HG03469 (cell line): ENCODE data around the gene STRA8.

Experiments
- ATAC-seq: cut with Tn5 transposase; IDR thresholded peaks from one replicate; pipeline ENCODE4 v1.9.1; 2021; ENCODE audit warnings: mild to moderate bottlenecking, moderate library complexity, moderate number of reproducible peaks; ENCODE audit not compliant: unreplicated experiment

STRA8 gene

GRCh38 chr7:135233570-135233969 is at the start of gene STRA8:
TSS of gene STRA8 (plus strand) at chr7:135233838. CDS start at chr7:135240525, 6,687 bp downstream.
- ATAC-seq, result no peak

- no peak for ATAC-seq
Observed at GRCh38 chr7:135184254-135184841, 49.3 kb upstream of the STRA8 start.

DNA sequence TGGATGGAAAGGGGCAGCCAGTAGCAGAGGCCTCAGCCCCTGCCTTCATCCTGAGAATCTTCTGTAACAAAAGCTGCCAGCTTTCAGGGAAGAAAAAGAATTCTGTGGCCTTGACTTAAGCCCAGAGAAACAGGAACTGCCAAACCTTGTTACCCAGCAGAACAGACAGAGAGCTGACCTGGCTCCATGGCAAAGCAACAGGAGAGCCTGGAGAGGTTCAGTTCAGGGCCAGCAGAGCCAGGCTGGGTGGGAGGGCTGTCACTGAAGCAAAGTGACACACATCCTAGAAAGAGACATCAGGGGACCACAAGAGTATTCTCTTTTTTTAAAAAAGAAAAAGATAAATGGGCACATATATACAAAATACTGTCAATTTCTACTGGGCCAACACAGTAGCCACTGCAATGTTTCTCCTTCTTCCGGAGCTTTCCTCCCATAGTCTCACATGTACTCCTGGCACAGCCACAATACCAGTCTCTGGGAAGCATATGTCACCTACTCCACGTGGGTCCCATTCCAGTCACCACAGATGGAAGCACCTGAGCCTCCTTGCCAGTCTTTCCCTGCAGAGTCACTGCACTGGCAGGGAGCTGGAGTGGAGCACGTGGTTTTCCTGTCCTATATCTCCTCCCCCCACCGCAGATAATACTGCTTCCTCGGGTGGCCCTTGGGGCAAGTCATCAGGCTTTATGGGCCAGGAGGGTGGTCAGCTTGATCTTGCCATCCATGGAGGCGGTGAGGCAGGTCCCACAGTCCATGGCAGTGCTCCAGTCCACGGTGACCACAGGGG is 48.0 kb upstream of the STRA8 start:
- no peak for ATAC-seq

- no peak for ATAC-seq
Observed at GRCh38 chr7:135186261-135186540, 47.4 kb upstream of the STRA8 start.

GRCh38 chr7:135186841-135187253 is 46.8 kb upstream of the STRA8 start:
- ATAC-seq, result peak; percentile 40

DNA sequence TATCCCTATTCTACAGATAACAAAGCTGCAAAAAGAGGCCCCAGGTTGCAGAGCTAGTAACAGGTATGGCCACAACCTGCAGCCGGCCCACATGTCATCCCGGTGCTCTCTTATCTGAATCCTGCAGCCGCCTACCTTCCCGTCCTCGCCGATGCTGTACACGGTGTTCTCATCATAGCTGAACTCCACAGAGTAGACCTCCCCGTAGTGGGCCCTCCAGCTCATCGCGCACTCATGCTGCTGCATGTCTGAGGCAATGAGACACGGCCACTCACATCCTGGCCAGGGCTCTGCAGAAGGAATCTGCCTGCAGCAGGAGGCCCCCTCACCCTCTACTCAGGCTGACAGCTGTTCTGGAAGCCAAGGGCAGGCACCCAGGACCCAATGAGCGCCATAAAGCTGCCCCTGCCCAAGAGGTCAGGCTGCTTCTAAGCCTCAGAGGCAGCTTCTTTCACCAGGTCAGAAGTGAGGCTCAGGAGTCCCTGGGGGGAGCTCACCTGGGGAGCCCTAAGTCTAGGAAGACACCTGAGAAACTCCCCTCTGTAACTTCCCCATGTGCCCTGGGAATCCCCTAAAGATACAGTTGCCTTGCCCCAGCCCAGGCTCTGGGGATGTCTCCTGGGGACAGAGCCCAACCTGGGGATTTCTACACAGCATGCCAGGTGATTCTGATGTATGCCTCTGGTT is 45.2 kb upstream of the STRA8 start:
- no peak for ATAC-seq

GRCh38 chr7:135189221-135189662 is 44.4 kb upstream of the STRA8 start:
- ATAC-seq, result no peak

- no peak for ATAC-seq
Observed at GRCh38 chr7:135189961-135190360, 43.7 kb upstream of the STRA8 start.

- no peak for ATAC-seq
Observed at GRCh38 chr7:135190703-135191102, 42.9 kb upstream of the STRA8 start.

DNA sequence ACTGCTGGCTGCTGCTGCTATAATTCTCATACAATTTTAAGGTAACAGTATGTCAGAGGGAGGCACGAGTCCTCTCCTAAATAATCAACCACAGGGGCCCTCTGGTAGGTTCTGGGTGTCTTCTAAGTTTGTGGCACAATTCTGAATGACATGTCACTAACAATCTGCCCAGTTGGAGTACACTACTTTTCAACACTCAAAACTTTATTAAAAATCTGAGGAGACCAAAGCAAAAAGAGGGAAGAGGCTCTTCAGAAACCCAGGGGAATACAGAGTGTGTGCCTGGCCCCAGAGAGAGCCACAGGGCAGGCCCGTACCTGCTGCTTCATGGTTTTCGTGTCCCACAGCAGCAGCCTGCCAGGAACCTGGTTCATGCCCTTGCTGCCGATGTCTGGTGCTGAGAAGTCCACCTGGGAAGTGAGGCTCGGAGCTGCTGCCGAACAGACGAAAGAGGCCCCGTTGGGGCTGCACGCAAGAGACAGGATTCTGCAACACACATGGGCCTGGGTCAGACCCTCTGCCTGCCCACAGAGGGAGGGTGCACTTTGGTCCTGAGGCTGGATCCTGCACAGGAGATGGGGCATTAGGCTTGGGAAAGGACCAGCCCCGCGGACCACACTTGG is 40.6 kb upstream of the STRA8 start:
- no peak for ATAC-seq

GRCh38 chr7:135193615-135194081 is 40.0 kb upstream of the STRA8 start:
- no peak for ATAC-seq

DNA sequence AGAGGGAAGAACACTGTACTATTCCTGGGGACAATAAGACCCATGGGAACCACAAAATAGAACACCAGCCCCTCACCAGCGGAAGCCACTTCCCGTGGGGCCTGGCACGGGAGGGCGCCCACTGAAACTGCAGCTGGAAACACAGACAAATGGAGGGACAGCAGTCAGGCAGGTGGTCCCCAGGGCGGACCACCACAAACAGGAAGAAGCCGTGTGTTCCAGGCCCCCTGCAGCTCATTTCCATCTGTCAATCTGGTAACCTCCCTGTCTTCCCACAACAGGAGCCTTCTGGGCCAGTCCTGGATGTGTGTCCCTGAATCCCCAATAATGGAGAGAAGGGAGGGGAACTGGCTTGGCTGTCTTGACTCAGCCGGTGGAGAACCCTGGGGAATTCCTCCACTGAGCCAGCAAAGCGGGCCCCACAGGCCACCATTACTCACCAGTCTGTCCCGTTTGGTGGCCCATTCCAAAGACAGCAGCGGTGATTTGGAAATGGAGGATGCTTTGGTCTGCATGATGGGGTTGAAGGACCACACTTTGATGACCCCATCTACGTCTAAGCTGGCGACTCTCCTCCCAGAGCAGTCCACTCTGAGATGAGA is 39.0 kb upstream of the STRA8 start:
- no peak for ATAC-seq

DNA sequence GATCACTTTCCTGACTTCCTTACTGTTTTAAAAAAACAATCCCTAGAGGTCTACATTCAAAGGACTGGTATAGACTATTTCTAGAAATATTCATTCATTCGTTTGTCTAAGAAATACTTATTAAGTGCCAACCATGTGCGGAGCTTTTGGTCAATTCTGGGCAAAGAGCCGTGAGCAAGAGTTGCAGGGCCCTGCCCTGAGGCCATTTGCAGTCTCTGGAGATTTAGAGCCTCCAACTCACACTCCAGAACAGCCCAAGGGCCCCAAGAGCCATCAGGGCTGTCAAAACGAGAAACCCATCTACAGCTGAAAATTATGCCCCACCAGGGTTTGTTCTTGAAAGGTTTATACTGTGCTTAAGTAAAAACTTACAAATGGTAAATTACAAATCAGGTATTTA is 38.5 kb upstream of the STRA8 start:
- no peak for ATAC-seq

DNA sequence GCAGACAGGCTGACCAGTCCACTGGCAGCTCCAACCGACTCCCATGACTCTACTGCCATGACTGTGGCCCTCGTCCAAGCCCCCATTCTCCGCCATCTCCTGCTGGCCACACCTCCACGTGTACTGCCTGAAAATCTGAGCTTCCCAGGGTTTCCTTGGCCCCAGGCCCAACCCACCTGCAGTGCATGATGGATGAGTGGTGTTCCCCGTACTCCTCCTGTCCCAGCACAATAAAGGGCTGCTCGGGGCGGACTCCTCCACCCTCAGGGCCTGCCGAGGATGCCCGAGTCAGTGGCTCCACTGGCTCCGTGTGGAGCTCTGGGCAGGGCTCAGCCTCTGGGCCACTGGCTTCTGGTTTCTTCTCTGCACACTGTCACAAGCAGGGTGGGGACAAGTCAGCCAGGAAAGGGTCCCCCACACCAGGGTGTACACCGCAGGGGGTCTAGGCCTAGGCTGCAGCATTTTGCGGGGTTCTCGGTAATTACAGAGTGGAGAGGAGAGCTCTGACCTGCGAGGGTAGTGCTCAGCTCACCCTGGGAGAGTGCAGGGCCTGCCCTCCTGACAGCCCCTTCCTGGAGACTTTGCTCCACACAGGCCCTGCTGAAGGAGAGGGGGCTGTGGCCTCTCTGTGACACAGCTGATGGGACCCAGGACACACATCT is 37.5 kb upstream of the STRA8 start:
- no peak for ATAC-seq

DNA sequence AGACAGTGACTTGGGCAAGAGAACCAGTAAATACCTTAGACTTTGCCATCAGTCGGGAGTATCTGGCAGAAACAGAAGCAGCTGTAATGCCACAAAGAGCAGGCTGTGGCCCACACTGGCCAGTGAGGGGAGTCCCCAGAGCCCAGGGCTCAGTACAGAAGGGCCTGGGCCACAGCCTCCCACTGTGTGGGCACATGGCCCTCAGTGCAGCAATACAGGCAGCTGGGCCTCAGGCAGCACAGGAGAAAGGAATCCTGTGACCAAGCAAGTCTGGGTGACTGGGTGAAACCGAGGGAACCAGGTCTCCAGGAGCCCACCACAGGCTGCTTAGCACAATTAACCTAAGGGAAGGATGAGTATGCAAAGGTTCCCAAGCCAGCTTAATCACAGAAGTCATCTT is 36.3 kb upstream of the STRA8 start:
- ATAC-seq, result no peak

GRCh38 chr7:135197906-135198655 is 35.6 kb upstream of the STRA8 start:
- ATAC-seq, result no peak

DNA sequence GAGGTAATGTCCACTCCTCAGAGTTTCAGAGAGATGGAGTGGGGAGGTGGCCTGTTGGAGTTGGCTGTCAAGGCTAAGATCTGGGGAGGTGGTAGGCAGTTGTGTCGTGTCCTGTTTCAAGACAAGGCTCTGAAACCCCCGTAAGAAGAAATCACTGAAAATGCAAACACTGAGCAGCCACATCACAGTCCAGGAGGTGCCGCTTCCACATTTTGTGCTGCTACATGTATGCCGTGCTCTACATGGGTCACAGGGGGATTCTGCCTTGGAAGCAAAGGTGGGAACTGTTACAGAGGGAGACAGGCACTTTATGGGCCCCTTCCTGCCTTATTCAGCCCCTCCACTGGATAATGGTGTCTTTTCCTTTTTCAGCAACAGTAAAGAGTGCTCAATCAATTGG is 34.2 kb upstream of the STRA8 start:
- no peak for ATAC-seq

DNA sequence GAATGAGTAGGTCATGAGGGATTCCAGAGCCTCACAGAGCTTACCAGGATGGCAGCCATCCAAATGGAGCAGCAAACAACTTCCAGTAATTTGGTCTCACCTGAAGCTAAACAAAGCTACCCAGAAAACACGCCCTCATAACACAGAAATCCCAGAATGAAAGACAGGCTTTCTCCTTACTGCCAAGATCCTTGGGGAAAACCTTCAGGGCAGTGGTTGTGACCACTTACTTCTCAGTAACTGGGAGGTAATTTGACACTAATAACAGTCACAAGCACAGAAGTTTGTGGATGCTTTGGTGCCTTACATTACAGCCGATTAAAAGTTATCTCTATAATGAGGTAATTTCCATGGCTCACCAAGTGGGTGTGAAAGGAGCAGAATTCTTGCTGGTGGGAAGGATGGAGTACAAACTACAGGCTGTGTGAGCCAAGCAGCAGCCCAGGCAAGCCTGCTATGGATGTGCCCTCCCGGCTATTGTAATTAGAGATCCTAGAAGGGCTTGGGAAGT is 32.8 kb upstream of the STRA8 start:
- ATAC-seq, result no peak

DNA sequence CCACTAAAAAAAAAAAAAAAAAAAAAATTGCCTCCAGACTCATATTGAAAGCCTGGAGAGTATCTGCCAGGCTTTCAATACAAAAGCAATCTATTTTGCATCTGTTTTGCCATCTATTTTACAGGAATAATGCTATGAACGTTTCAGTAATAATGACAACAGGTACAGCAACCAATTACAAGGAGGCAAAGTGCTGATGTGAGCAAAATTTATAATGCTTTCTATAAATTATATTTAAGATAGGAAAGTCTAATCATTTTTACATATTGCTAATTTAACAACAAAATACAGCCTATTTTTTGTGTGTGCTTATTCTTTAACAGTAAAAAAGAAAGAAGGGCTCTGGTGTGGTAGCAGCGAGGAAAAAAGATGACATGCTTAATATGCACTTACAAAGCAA is 32.3 kb upstream of the STRA8 start:
- no peak for ATAC-seq

DNA sequence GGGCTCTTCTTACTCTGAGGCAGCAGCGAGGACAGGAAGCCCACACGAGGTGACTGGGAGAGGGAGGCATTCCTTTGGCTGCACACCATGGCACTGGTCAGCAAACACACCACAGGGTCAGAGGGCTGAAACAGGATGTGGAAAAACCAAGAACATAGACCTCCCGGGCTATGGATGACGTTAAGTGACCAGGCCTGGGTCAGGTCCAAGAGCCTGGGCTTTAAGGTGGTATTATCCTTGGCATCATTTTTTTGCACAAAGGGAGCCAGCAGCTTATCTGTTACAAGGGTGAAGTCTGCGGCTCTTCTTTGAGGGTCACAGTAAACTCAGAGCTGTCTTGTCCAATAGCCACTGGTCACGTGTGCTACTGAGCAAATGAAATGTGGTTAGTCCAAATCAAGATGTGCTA is 29.3 kb upstream of the STRA8 start:
- ATAC-seq, result no peak
